K562 (cell line): ENCODE data around the gene MARK2. TPM values are rescaled to one million over a fixed set of nuclear protein-coding genes. Genes with fewer than 3 reads are reported as not detected.

ENCODE experiments used
- ATAC-seq: fragments of 200-7000 bp; cut with Tn5 transposase; 3 replicates; pipeline ENCODE4 v1.9.1; 2020; ENCODE audit warnings: moderate library complexity
- BruUV-seq: library from RNA; stranded (reverse); fragments of 400-500 nt; replicated peaks from 2 replicates; lab custom pipeline; 2021; lab: Mats Ljungman, UMichigan
- CTCF ChIA-PET: fragments of 300-600 bp; formaldehyde crosslinking; extraction: SDS; loops from one replicate; lab custom pipeline; 2021; ENCODE audit warnings: low intra/inter-chr PET ratio; lab: Yijun Ruan, JAX
- POLR2A ChIA-PET: fragments of 300-600, 350-650 bp; sonication (Branson Sonifier 250); formaldehyde crosslinking; extraction: SDS; loops from one replicate; lab custom pipeline; 2021; ENCODE audit warnings: antibody characterized with exemption, inconsistent platforms; lab: Yijun Ruan, JAX
- DNase-seq, 4 experiments: peaks; one replicate each; pipeline versions ENCODE4 v3.0.0 to v3.0.0-alpha.2; 2011 to 2018; ENCODE audit warnings: low spot score in 3 of 4, mixed read lengths in 3 of 4; ENCODE audit errors: extremely low read depth in 1 of 4
- FAIRE-seq: peaks from 2 replicates; lab custom pipeline; 2011; peaks lifted over from hg19 to GRCh38; lab: Jason Lieb, UNC
- H2AFZ ChIP-seq: 2 replicates; pipeline ENCODE4 v1.6.0; 2011; ENCODE audit warnings: low read depth, low read length, control low read depth, inconsistent platforms
- H3K27ac ChIP-seq: fragments of 200-600 bp; 3 replicates; pipeline ENCODE4 v1.8.0; 2011; ENCODE audit warnings: low read depth, mild to moderate bottlenecking, control low read depth, inconsistent platforms, low read length, moderate library complexity, mixed read lengths; ENCODE audit errors: extremely low read depth
- H3K27me3 ChIP-seq, 2 experiments: fragments of 300-600 bp in 1 of 2; 2 replicates in 1 of 2; 3 replicates in 1 of 2; pipeline versions ENCODE4 v1.6.0 to v1.8.0; 2011; ENCODE audit warnings: inconsistent platforms in 2 of 2, low read length in 2 of 2, mild to moderate bottlenecking in 1 of 2, mixed read lengths in 1 of 2, moderate library complexity in 1 of 2; ENCODE audit not compliant: control insufficient read depth in 2 of 2, insufficient read depth in 2 of 2
- H3K36me3 ChIP-seq: fragments of 300-600 bp; 3 replicates; pipeline ENCODE4 v1.8.0; 2011; ENCODE audit warnings: mild to moderate bottlenecking, low read length, inconsistent platforms; ENCODE audit not compliant: control insufficient read depth, insufficient read depth
- H3K4me1 ChIP-seq, 2 experiments: fragments of 200-600 bp in 1 of 2; replicated peaks in 1 of 2; 2 replicates in 1 of 2; 3 replicates in 1 of 2; pipeline versions ENCODE4 v1.5.1 to v1.8.0; 2011; ENCODE audit warnings: inconsistent platforms in 2 of 2, low read length in 2 of 2, mild to moderate bottlenecking in 1 of 2, mixed read lengths in 1 of 2, moderate library complexity in 1 of 2; ENCODE audit not compliant: control insufficient read depth in 2 of 2, insufficient read depth in 2 of 2
- H3K4me2 ChIP-seq: 2 replicates; pipeline ENCODE4 v1.6.1; 2011; ENCODE audit warnings: low read length, control low read depth, inconsistent platforms, mixed read lengths; ENCODE audit not compliant: insufficient read depth
- H3K4me3 ChIP-seq: fragments of 200-600 bp; sonication (generic), shearing (Covaris generic); 2 replicates; pipeline ENCODE4 v1.5.1; 2016; ENCODE audit warnings: control low read depth, inconsistent platforms
- H3K79me2 ChIP-seq: fragments of 200-600 bp; 3 replicates; pipeline ENCODE4 v1.8.0; 2011; ENCODE audit warnings: low read length, inconsistent platforms; ENCODE audit not compliant: control insufficient read depth, insufficient read depth
- H3K9ac ChIP-seq, 2 experiments: 2 replicates each; pipeline versions ENCODE4 v1.6.0 to v1.6.1; 2011; ENCODE audit warnings: low read depth in 2 of 2, low read length in 2 of 2, control low read depth in 1 of 2, inconsistent platforms in 1 of 2, mild to moderate bottlenecking in 1 of 2, mixed read lengths in 1 of 2; ENCODE audit not compliant: insufficient read depth in 1 of 2
- H3K9me1 ChIP-seq: one replicate; pipeline ENCODE4 v1.6.0; 2011; ENCODE audit warnings: inconsistent platforms, mild to moderate bottlenecking, low read length, moderate library complexity; ENCODE audit not compliant: control insufficient read depth, insufficient read depth
- H3K9me3 ChIP-seq: replicated peaks from 2 replicates; pipeline ENCODE4 v1.5.1; 2011; ENCODE audit warnings: low read depth, low read length, inconsistent platforms; ENCODE audit not compliant: control insufficient read depth, insufficient read depth
- H4K20me1 ChIP-seq: replicated peaks from 2 replicates; pipeline ENCODE4 v1.6.1; 2011; ENCODE audit warnings: low read length, inconsistent platforms, mixed read lengths; ENCODE audit not compliant: control insufficient read depth, insufficient read depth
- CREB1 ChIP-seq, 2 experiments: sonication (generic) in 1 of 2; formaldehyde crosslinking in 1 of 2; IDR thresholded peaks; 2 replicates each; pipeline versions ENCODE4 v1.6.1 to v1.8.0; 2012 to 2022; ENCODE audit warnings: inconsistent platforms in 1 of 2, mild to moderate bottlenecking in 1 of 2, missing genetic modification reagents in 1 of 2, moderate library complexity in 1 of 2
- EGR1 ChIP-seq: fragments of 450-650 bp; conservative IDR thresholded peaks from 2 replicates; pipeline ENCODE4 v1.6.1; 2017; ENCODE audit warnings: mild to moderate bottlenecking
- ESRRA ChIP-seq: fragments of 450-650 bp; IDR thresholded peaks from 2 replicates; pipeline ENCODE4 v1.6.1; 2014; ENCODE audit warnings: low read depth, mild to moderate bottlenecking, moderate library complexity, borderline replicate concordance
- HNRNPUL1 ChIP-seq: fragments of 200-400 bp; formaldehyde crosslinking; IDR thresholded peaks from 2 replicates; pipeline ENCODE4 v1.6.1; 2017; ENCODE audit warnings: low read length
- KLF13 ChIP-seq: fragments of 450-650 bp; IDR thresholded peaks from 2 replicates; pipeline ENCODE4 v1.6.1; 2016; ENCODE audit warnings: missing genetic modification characterization, low read depth, mild to moderate bottlenecking, missing compliant biosample characterization, moderate library complexity, borderline replicate concordance
- SP1 ChIP-seq: sonication (generic); formaldehyde crosslinking; IDR thresholded peaks from 2 replicates; pipeline ENCODE4 v1.8.1; 2022; ENCODE audit warnings: mild to moderate bottlenecking, missing genetic modification reagents
- TRIM25 ChIP-seq: fragments of 450-650 bp; IDR thresholded peaks from 2 replicates; pipeline ENCODE4 v1.7.0; 2016; ENCODE audit warnings: borderline replicate concordance
- ZNF699 ChIP-seq: fragments of 250-450 bp; sonication (Bioruptor Pico); IDR thresholded peaks from 2 replicates; pipeline ENCODE4 v1.8.0; 2021; ENCODE audit warnings: mild to moderate bottlenecking, moderate library complexity; ENCODE audit not compliant: insufficient replicate concordance
- WGBS: fragments of 100-300 bp; shearing (Covaris generic); methylation state at CpG from one replicate; pipeline ENCODE4 v1.1.6; 2016; ENCODE audit warnings: low coverage, mixed read lengths; ENCODE audit not compliant: insufficient coverage; ENCODE audit errors: missing lambda C conversion rate; 5-methylcytosine and 5-hydroxymethylcytosine counted together
- in situ Hi-C: fragments of 300-500 bp; cut with MboI; formaldehyde crosslinking; loops from 4 replicates; pipeline ENCODE4 v1.15.0; 2018; ENCODE audit warnings: inconsistent platforms, mixed read lengths
- intact Hi-C: fragments of 100-400 bp; cut with micrococcal nuclease; formaldehyde crosslinking; loops from 2 replicates; pipeline ENCODE4 v1.14.2; 2022
- polyA plus RNA-seq, 8 experiments: library from polyadenylated mRNA; depleted of rRNA in 4 of 8; stranded (reverse) in 5 of 8; unstranded in 3 of 8; fragments of >200 nt; fragmentation: Nextera tagmentation in 2 of 8; fragmentation: Illumina TruSeq in 1 of 8; extraction: Ambion mirVana in 2 of 8; extraction: Trizol in 1 of 8; gene quantifications; 2 replicates each; pipeline versions ENCODE4 v1.2.1 to v1.2.3, GENCODE V29; 2011 to 2014; ENCODE audit warnings: inconsistent platforms in 1 of 8, missing spikeins in 1 of 8
- total RNA-seq, 7 experiments: library from RNA; depleted of rRNA in 6 of 7; stranded (reverse); fragments of >200 nt in 6 of 7; fragmentation: Illumina TruSeq in 2 of 7; extraction: Trizol in 2 of 7; gene quantifications; 2 replicates each; pipeline versions ENCODE4 v1.2.1 to v1.2.3, GENCODE V29; 2011 to 2021; ENCODE audit warnings: low replicate concordance in 1 of 7

The MARK2 gene
- total and polyA plus RNA-seq, 9 of the 15 experiments (the other 6 are each of a cell fraction or from before 2014, with no cell fraction given): 0.32 to 43.5 (median 15.1) TPM

DNA sequence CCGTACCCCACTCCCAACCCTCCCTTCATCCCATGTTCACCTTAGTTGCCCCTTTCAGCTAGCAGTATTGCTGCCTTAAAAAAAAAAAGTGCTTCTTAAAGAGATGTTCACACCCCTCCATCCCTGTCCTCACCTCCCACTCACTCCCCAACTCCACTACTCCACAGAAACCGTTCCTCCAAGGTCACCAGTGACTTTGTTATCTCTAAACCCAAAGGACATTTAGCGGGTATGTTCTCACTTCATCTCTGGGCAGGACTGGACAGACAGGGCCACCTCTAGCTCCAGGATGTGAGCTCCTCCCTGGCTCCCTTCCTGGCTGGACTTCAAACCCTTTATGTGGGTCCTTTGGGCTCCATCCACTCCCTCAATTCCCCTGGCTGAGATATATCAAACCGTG lies 84.4 kb downstream of the MARK2 start:
- WGBS: 3% methylated on average over 4 of the region's 4 CpGs
- Histone ChIP-seq H3K4me1 (peaks cover 30 to 36% of the 10 kb centered on the region in 2 experiments), H3K9ac (no peak overlapping the region; a peak in 1 of 4 replicates), H3K4me2 (no peak overlapping the region), H3K4me3 (no peak overlapping the region), H4K20me1 (no peaks in the 10 kb centered on the region), H2AFZ (no peak overlapping the region), H3K36me3 (no peaks in the 10 kb centered on the region), H3K27me3 (no peaks in the 10 kb centered on the region), H3K27ac (no peak overlapping the region), H3K9me3 (no peaks in the 10 kb centered on the region), H3K79me2 (no peaks in the 10 kb centered on the region), H3K9me1 (no peaks in the 10 kb centered on the region)
- no TSS peak for BruUV-seq
- POLR2A ChIA-PET: interaction anchor here (0.5 kb wide), 1 partner anchor 570 kb away, joined by 4 read pairs; no protein-coding TSS in a partner anchor
- CTCF ChIA-PET: no interaction called here
- TF ChIP-seq EGR1 (peak; percentile 35; the same call in 1 of the 2 replicates), ZNF699 (no peak), ESRRA (peak; percentile 91)
- no peak for FAIRE-seq
- in situ Hi-C loops: no loop called here
- intact Hi-C loops: no loop called here
- peak in 3 of 4 experiments; percentile 24 to 51 (median 45) for DNase-seq
- ATAC-seq: no peak

- intact Hi-C loops: no loop called here
These were observed 90.7 kb downstream of the MARK2 start for GRCh38 chr11:63929616-63930015.

More at GRCh38 chr11:63929616-63930015, 90.7 kb downstream of the MARK2 start:
- no TSS peak for BruUV-seq
- Histone ChIP-seq H3K79me2 (no peaks in the 10 kb centered on the region), H3K9me3 (no peaks in the 10 kb centered on the region), H4K20me1 (no peaks in the 10 kb centered on the region), H2AFZ (no peak overlapping the region; the same call in 1 of the 2 replicates), H3K4me1 (no peaks in the 10 kb centered on the region; a peak in 1 of 5 replicates), H3K9me1 (no peaks in the 10 kb centered on the region), H3K27me3 (no peaks in the 10 kb centered on the region), H3K36me3 (no peaks in the 10 kb centered on the region), H3K4me3 (no peak overlapping the region), H3K9ac (peak overlapping the region in 1 of 2 experiments; percentile 17; a peak in 1 of 4 replicates), H3K27ac (no peak overlapping the region), H3K4me2 (no peak overlapping the region)
- DNase-seq: no peak
- no peak for FAIRE-seq
- WGBS: 33% methylated on average over 5 of the region's 5 CpGs
- POLR2A ChIA-PET: interaction anchor here (0.6 to 0.9 kb wide), 2 partner anchors 10 to 168 kb away, joined by 3 to 4 read pairs; no protein-coding TSS in a partner anchor
- TF ChIP-seq TRIM25 (no peak), KLF13 (tag) (no peak), SP1 (CRISPR knock-in tag) (no peak), HNRNPUL1 (no peak), CREB1 (IDR thresholded peaks at IDR 0.05) (no peak), CREB1 (CRISPR knock-in tag; IDR thresholded peaks at IDR 0.05) (no peak)
- no peak for ATAC-seq
- CTCF ChIA-PET: no interaction called here
- in situ Hi-C loops: no loop called here
